IPS-11a (cell line): Measurements from ENCODE around the gene CTTNBP2NL.

Experiments
- H3K4me3 ChIP-seq: one replicate; pipeline ENCODE4 v1.5.1; 2013; ENCODE audit warnings: low read depth, low read length, control low read depth

CTTNBP2NL gene

GRCh38 chr1:112505400-112505785 is 109.4 kb downstream of the CTTNBP2NL start:
- no peak overlapping the region for H3K4me3 ChIP-seq

GRCh38 chr1:112505878-112506277 is 109.9 kb downstream of the CTTNBP2NL start:
- no peak overlapping the region for H3K4me3 ChIP-seq

GRCh38 chr1:112506306-112506705 is 110.3 kb downstream of the CTTNBP2NL start:
- H3K4me3 ChIP-seq = no peak overlapping the region

GRCh38 chr1:112506731-112507130 is 110.7 kb downstream of the CTTNBP2NL start:
- no peak overlapping the region for H3K4me3 ChIP-seq

GRCh38 chr1:112507336-112507735 is 111.3 kb downstream of the CTTNBP2NL start:
- peak overlapping the region; percentile 56 for H3K4me3 ChIP-seq

- H3K4me3 ChIP-seq = peak overlapping the region; percentile 56
Measured at GRCh38 chr1:112507921-112508277, 111.9 kb downstream of the CTTNBP2NL start.

- peak within 1 kb of the TSS; percentile 56 for H3K4me3 ChIP-seq
Measured at GRCh38 chr1:112508278-112509004, 112.4 kb downstream of the CTTNBP2NL start, which contains the start of gene WNT2B. WNT2B (plus strand) TSS chr1:112508965; CDS start chr1:112509263, 298 bp downstream.

- H3K4me3 ChIP-seq = peak overlapping the region; percentile 56
Measured at GRCh38 chr1:112509005-112509659, 113.1 kb downstream of the CTTNBP2NL start.

DNA sequence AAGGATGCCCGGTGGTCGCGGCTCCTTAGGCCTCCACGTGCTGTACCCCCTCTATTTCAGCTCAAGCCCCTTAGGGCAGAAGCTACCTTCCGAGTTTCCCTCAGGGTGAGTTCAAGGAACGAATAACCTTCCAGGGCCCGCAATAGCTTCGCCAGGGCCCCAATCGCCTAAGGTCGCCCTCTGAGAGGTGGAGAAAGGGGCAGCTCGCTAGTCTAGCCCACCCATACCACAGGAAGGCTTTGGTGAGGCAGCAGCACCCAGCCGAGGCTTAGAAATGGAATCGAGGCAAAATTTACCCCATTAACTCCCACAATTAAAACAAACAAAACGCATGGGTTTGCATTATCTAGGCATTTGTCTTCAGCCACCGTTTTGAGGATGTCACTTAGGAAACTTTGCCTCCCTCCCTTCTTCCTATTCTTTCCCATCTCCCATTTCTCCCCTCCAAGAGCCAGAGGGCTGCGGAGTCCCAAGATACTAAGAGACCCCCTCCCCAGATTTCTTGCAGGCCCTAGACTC is 113.7 kb downstream of the CTTNBP2NL start:
- H3K4me3 ChIP-seq = peak overlapping the region; percentile 56

DNA sequence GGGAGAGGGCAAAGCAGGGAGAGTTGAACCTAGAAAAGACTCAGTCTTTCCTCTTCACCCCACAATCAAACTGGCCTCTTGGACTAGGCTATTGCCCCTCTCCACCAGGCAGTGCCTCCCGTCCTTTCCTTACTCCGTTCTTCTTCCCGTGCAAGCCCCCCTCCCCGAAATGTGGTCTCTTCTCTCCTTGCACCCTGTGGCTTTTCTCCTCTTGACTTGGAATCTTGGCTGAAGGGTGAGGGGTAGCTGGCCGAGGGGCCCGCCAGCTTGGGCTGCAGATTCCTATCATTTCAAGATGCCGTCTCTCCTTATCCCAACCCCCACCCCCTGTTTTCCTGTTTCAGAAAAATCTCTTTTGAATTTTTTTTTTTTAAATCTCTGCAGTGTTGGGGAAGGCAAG is 114.3 kb downstream of the CTTNBP2NL start:
- no peak overlapping the region for H3K4me3 ChIP-seq
